HG02759 (cell line): ENCODE results near the gene SLC66A2.

Experiments
- ATAC-seq: cut with Tn5 transposase; IDR thresholded peaks from one replicate; pipeline ENCODE4 v1.9.1; 2021; ENCODE audit warnings: mild to moderate bottlenecking, moderate library complexity; ENCODE audit not compliant: unreplicated experiment

SLC66A2 gene

DNA sequence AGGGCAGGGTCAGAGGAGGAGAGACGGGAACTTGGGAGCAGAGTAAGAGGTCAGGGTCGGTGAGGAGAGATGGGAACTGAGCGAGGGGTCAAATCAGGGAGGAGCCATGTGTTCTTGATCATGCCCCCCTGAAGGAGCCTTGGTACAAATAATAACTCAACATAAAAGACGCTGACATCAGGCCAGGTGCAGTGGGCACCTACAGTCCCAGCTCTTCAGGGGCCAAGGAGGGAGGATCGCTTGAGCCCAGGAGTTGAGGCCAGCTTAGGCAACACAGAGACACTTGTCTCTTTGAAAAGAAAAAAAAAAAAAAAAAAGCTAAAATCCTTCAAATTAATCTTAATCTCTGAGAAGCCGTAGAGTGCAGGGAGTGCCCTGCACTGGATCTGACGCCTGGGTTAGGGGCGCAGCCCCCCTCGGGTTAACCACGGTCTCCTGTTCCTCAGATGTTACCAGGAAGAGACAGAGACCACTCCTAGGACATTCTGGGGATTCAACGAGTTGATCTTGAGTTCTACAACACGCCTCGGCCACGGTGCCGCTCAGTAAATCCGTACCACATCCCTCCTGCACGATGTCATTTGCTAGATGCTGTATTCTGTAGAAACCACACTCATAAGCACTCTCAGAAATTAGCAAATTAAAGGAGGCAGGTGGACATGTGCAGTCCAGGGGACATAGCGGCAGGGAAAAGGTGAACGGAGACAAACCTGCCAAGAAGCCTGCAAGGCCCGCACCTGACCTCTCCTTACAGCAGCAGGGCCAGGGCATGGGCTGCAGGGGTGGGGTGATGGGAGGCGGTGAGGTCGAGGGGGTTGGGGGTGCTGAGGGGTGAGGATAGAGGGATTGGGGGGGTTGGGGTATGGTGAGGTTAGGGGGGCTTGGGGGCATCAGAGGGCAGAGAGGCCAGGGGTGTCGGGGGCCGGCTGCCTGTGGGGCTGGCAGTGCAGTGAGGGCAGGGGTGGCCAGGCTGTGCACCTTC is 29.2 kb downstream of the SLC66A2 start:
- no peak for ATAC-seq

- ATAC-seq: no peak
These were observed 32.4 kb downstream of the SLC66A2 start for GRCh38 chr18:79919089-79919488.

GRCh38 chr18:79918615-79919011 is 32.8 kb downstream of the SLC66A2 start:
- ATAC-seq: no peak

DNA sequence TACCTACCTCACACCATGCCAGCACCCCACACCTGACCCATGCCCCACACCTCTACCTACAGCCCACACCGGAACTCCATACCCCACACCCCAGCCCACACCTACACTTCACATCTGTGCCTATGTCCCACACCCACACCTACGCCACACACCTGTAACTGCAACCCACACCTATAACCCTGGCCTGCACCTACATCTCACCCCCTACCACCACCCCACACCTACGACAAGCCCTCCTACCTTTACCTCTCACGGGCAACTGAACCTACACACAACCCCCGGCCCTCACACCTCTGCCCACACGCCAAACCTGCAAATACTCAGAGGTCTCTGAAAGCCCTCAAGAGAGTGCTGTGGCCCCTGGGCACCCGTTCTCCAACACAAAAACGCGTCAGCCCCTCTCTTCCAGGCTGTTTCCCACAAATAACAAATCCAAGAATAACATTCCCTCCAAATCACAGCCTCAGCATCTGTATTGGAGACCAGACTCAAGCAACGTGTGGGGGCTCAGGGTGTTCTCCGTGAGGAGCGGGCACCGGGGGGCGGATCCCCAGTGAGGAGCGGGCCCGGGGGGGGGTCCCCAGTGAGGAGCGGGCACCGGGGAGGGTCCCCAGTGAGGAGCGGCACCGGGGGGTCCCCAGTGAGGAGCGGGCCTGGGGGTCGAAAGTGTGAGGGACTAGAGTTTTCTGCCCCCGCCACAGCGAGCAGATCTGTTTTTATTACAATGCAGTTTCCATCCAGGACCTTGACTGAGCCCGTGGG is 33.4 kb downstream of the SLC66A2 start:
- ATAC-seq: no peak

DNA sequence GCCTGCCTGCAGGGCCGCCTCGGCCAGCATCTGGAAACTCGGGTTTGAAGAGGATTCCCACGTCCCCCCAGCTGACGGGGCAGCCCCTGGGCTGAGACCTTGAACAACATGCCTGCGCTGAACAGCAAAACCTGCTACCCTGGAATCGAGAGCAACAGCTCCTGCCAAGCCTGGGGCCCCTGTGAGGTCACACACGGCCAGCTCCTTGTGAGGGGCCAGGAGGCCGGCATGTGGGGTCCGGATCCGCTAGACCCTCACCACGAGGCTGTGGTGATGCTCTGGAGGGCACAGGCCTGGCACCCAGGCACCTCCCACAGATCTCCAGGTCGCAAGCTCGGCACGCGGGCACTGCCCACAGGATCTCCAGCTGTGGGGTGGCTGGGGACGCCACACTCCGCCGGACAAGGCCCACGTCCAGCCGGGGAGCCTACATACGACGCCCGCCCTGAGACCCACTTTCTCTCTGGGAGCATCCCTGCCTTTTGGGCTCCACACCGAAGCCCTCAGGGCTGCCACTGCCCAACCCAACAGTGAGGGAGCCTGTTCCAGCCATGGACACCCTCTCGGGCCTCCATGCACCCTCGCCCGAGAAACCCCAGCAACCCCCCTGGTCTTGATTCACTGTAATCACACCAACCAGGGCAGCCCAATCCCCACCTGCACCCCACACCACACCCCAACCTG is 34.1 kb downstream of the SLC66A2 start:
- no peak for ATAC-seq

DNA sequence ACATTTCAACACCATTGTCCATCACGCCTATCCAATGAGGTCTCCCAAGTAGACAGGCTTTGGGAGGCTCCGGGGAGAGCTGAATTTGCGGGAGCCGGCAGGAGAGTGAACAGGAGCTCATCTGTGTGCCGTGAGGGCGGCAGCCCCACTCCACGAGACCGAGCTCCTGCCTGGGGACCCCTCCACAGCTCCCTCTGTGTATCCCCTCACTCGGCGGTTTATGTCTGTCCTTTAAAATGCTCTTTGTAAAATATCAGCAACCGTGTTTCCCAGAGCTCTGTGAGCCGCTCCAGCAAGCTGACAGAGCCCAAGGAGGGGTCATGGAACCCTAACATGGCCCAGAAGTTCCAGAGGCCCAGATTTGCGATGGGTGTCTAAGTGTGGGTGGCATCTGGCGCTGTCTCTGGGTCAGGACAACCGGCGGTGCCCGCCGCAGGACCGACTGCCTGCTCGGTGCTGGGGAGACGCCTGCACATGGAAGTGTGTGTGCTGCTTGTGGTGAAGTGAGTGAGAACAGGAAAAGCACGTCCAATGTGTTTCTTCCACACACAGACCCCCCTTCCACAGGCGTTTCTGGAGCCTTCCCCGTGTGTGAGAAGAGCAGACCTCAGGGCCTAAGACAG is 34.8 kb downstream of the SLC66A2 start:
- no peak for ATAC-seq

DNA sequence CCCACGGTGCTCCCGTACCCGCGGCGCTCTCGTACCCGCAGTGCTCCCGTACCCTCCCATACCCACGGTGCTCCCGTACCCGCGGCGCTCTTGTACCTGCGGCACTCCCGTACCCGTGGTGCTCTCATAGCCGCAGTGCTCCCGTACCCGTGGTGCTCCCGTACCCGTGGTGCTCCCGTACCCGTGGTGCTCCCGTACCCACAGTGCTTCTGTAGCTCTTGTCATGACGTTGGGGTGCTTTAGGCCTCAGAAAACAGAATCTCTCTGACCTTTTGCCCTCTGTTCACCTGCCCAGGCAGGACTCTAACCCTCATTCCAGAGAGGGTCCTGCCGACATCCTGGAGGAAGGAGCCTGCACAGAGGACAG is 35.3 kb downstream of the SLC66A2 start:
- ATAC-seq: no peak

DNA sequence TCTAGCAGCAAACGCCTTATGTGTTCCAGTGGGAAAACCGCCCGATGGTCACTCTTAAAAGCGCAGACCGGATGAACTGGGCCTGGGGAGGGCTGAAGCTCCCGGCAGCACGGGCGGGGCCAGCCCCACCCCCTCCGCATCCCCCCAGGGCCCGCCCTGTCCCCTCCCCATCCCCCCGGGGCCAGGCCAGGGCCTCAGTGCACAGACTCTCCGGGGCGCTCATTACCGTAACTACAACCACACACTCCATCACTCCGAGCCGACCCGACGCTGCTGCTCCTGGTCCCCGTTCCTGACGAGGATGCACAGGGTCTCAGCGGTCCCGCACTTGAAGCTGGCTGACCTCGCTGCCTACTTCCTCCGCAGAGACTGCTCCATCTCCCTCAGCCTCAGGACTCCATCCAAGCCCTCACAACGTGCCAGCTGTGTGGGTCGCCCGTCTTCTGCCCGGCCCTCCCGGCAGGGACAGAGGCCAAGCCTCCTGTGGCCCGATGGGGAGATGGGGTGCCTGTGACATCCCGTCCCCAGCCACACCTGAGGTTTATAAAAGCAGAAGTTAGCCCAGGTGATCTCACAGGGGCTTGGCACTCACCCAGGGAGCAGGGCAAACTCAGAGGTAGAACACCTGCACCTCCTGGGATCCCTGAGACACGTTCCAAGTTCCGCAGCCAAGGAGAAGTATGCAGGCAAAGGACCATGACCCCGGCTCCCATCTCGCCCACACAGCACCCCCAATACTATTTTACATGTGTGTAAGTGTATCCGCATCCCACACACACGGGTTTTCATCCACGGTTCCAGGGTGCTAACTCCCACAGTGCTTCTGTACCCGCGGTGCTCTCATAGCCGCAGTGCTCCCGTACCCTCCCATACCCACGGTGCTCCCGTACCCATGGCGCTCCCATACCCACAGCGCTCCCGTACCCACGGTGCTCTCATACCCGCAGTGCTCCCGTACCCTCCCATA is 36.0 kb downstream of the SLC66A2 start:
- ATAC-seq: no peak

- no peak for ATAC-seq
These were observed 36.8 kb downstream of the SLC66A2 start for GRCh38 chr18:79914614-79915160.

GRCh38 chr18:79912994-79913831 is 38.2 kb downstream of the SLC66A2 start:
- no peak for ATAC-seq

- no peak for ATAC-seq
These were observed 39.0 kb downstream of the SLC66A2 start for GRCh38 chr18:79912409-79912991.

DNA sequence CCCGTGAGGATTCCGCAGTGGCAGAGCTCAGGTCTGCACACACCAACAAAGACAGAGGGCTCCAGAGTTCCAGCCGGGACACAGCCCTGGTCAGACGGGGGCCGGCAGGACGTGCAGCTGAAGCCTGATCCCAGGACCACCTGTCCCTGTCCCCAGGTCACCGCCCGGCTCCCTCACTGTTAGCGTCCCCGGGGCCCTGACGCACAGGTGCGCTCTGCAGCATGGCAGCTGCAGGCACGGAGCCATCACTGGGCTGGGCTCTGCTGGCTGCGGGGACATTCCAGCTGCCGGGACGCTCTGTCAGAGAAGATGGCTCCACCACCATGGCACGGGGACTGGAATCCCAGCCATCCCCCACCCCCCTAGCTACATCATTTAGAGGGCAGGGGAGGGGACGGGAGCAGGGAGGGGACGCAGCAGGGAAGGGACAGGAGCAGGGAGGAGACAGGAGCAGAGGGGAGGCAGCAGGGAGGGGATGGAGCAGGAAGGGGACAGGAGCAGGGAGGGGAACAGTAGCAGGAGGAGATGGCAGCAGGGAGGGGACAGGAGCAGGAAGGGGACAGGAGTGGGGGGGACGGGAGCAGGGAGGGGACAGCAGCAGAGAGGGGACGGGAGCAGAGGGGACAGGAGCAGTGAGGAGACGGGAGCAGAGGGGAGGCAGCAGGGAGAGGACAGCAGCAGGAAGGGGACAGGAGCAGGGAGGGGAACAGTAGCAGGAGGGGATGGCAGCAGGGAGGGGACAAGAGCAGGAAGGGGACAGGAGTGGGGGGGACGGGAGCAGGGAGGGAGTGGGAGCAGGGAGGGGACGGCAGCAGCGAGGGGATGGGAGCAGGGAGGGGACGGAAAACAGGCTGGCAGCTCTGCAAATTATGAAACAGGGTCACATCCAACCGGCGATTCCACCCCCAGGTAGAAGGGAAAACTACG is 39.8 kb downstream of the SLC66A2 start:
- ATAC-seq: no peak

DNA sequence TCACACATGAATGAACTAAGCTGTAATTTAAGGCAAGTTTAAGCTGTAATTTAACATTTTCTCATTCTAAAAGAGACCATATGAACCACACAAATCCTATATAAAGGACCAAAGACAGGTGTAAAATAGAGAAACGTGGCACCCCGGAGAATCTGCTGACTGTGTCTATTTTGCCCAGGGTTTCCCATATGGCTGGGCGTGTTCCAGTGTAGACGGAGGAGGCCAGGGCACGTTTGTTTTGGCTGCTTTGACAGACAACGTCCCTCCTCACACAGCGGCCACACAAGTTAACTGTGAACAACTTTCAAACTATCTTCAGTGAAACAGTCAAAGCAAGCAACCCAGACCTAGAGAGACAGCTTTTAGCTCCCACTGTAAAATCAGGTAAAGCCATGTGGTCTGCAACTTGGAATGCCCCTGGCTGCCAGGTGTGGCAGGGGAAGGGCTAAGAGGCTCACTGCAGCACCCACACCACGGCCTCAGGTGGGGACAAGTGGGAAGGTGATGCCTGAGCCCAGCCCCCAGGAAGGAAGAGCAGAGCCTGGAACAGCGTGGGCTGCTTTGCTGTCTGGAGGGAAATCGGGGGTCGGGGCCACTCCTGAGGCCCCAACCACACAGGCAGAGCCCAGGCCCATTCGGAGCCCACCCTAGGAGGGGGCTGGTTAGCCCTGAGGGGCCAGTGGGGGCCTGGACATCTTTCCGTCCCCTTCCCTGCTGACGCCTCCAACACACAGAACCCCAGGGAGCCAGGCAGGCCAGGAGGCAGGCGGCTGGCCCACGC is 40.7 kb downstream of the SLC66A2 start:
- ATAC-seq: no peak

- ATAC-seq: no peak
These were observed 44.7 kb downstream of the SLC66A2 start for GRCh38 chr18:79906706-79907105.

DNA sequence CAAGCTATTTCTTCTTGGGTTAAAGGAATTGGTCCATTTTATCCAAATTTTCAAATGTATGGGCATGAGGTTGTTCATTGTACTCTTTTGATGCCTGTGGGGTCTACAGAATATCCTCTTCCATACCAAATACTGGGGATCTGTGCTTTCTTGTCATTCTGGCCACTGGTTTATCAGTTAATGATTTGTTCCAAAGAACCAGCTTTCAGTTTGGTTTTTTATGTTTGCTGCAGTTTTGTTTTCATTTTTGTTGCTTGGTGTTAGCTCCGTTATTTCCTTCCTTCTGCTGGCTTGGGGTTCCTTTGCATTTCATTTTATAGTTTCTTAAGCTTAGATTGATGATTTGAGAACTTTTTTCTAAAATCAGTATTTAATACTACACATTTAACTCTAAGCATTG is 45.5 kb downstream of the SLC66A2 start:
- ATAC-seq: no peak

DNA sequence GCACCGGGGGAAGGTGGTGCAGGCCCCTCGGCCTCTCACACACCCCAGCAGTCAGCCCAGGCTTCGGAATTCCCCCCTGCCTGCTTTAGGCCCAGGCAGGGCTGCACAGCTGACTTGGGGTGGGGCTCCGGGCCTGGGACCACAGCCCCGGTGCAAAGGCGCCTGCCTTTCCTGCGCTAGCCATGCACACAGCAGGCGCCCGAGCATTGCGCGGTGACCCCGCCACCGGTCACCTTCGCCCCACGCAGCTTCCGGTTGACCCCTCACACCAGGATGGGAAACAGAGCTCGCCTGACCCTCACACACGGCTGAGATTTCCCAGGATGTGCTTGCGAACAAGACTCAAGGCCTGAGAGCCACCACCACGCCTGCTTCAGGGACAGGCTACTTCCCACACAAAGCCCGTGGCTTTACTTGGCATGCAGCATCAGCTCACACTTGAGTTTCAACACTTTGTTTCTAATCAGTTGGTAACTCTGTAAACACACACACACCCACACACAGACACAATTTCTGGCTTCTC is 46.0 kb downstream of the SLC66A2 start:
- no peak for ATAC-seq
